C4-2B (cell line): Measurements from ENCODE around the gene SPTBN2.

ENCODE experiments used
- H3K27ac ChIP-seq: fragments of 450-650 bp; 2 replicates; pipeline ENCODE4 v1.5.1; 2017
- CTCF ChIP-seq: fragments of 450-650 bp; conservative IDR thresholded peaks from 2 replicates; pipeline ENCODE4 v1.5.1; 2017; ENCODE audit warnings: mild to moderate bottlenecking
- ZFX ChIP-seq: fragments of 450-650 bp; IDR thresholded peaks from 2 replicates; pipeline ENCODE4 v1.6.1; 2017

The SPTBN2 gene

GRCh38 chr11:66636411-66636810 lies 92.6 kb downstream of the SPTBN2 start:
- TF ChIP-seq ZFX (no peak), CTCF (no peak)
- H3K27ac ChIP-seq = no peak overlapping the region; the same call in 1 of the 2 replicates
